Activated naive CD8-positive, alpha-beta T cell (primary cell): ENCODE results near the gene C1QTNF12.

ENCODE experiments used
- H3K27ac Mint-ChIP-seq: one replicate; pipeline ENCODE4 v1.8.0; 2021; ENCODE audit warnings: mixed read lengths
- H3K27me3 Mint-ChIP-seq: one replicate; pipeline ENCODE4 v1.8.0; 2021; ENCODE audit warnings: mixed read lengths
- H3K36me3 Mint-ChIP-seq: one replicate; pipeline ENCODE4 v1.8.0; 2021; ENCODE audit warnings: mixed read lengths
- H3K4me1 Mint-ChIP-seq: one replicate; pipeline ENCODE4 v1.8.0; 2021; ENCODE audit warnings: low read depth, mixed read lengths
- H3K4me3 Mint-ChIP-seq: one replicate; pipeline ENCODE4 v1.8.0; 2021; ENCODE audit warnings: mild to moderate bottlenecking, mixed read lengths
- H3K9me3 Mint-ChIP-seq: one replicate; pipeline ENCODE4 v1.8.0; 2021; ENCODE audit warnings: low read depth, mixed read lengths

Gene C1QTNF12

GRCh38 chr1:1242461-1243265, 3.9 kb downstream of the C1QTNF12 start:
- no peak overlapping the region for H3K27ac Mint-ChIP-seq
- no peaks in the 10 kb centered on the region for H3K27me3 Mint-ChIP-seq
- H3K4me1 Mint-ChIP-seq, result no peaks in the 10 kb centered on the region
- no peaks in the 10 kb centered on the region for H3K36me3 Mint-ChIP-seq
- no peaks in the 10 kb centered on the region for H3K9me3 Mint-ChIP-seq
- H3K4me3 Mint-ChIP-seq, result no peak overlapping the region

- Mint-ChIP-seq H3K27ac (no peak overlapping the region), H3K4me1 (no peaks in the 10 kb centered on the region), H3K9me3 (no peaks in the 10 kb centered on the region), H3K27me3 (no peaks in the 10 kb centered on the region), H3K36me3 (no peaks in the 10 kb centered on the region), H3K4me3 (no peak overlapping the region)
Measured at GRCh38 chr1:1241588-1242219, 4.8 kb downstream of the C1QTNF12 start.

- no peak overlapping the region for H3K4me3 Mint-ChIP-seq
- no peak overlapping the region for H3K27ac Mint-ChIP-seq
- no peaks in the 10 kb centered on the region for H3K4me1 Mint-ChIP-seq
- no peaks in the 10 kb centered on the region for H3K36me3 Mint-ChIP-seq
- H3K27me3 Mint-ChIP-seq, result no peaks in the 10 kb centered on the region
- no peaks in the 10 kb centered on the region for H3K9me3 Mint-ChIP-seq
Measured at GRCh38 chr1:1240822-1241587, 5.5 kb downstream of the C1QTNF12 start.

- Mint-ChIP-seq H3K27ac (no peak overlapping the region), H3K9me3 (no peaks in the 10 kb centered on the region), H3K4me3 (no peak overlapping the region), H3K36me3 (no peaks in the 10 kb centered on the region), H3K4me1 (no peaks in the 10 kb centered on the region), H3K27me3 (no peaks in the 10 kb centered on the region)
Measured at GRCh38 chr1:1240348-1240732, 6.2 kb downstream of the C1QTNF12 start.

GRCh38 chr1:1239614-1240347, 6.7 kb downstream of the C1QTNF12 start:
- H3K4me3 Mint-ChIP-seq, result no peak overlapping the region

GRCh38 chr1:1239227-1239613, 7.3 kb downstream of the C1QTNF12 start:
- Mint-ChIP-seq H3K4me3 (no peak overlapping the region), H3K4me1 (peaks cover 5% of the 10 kb centered on the region), H3K27me3 (no peaks in the 10 kb centered on the region), H3K27ac (no peak overlapping the region), H3K36me3 (no peaks in the 10 kb centered on the region), H3K9me3 (no peaks in the 10 kb centered on the region)

More at GRCh38 chr1:1239614-1240347, 6.7 kb downstream of the C1QTNF12 start:
- Mint-ChIP-seq H3K27ac (no peak overlapping the region), H3K36me3 (no peaks in the 10 kb centered on the region), H3K4me1 (no peaks in the 10 kb centered on the region), H3K9me3 (no peaks in the 10 kb centered on the region), H3K27me3 (no peaks in the 10 kb centered on the region)

GRCh38 chr1:1238702-1239178, 7.8 kb downstream of the C1QTNF12 start:
- Mint-ChIP-seq H3K9me3 (no peaks in the 10 kb centered on the region), H3K4me3 (no peak overlapping the region), H3K36me3 (no peaks in the 10 kb centered on the region), H3K4me1 (peaks cover 10% of the 10 kb centered on the region), H3K27ac (no peak overlapping the region), H3K27me3 (no peaks in the 10 kb centered on the region)

- H3K4me3 Mint-ChIP-seq, result no peak overlapping the region
- H3K9me3 Mint-ChIP-seq, result no peaks in the 10 kb centered on the region
- peaks cover 14% of the 10 kb centered on the region for H3K4me1 Mint-ChIP-seq
- H3K27me3 Mint-ChIP-seq, result no peaks in the 10 kb centered on the region
- no peak overlapping the region for H3K27ac Mint-ChIP-seq
- H3K36me3 Mint-ChIP-seq, result peaks cover 4% of the 10 kb centered on the region
Measured at GRCh38 chr1:1237874-1238701, 8.4 kb downstream of the C1QTNF12 start.

GRCh38 chr1:1236945-1237873, 9.3 kb downstream of the C1QTNF12 start:
- Mint-ChIP-seq H3K27me3 (no peaks in the 10 kb centered on the region), H3K36me3 (peaks cover 4% of the 10 kb centered on the region), H3K27ac (no peak overlapping the region), H3K4me3 (no peak overlapping the region), H3K4me1 (peaks cover 14% of the 10 kb centered on the region), H3K9me3 (no peaks in the 10 kb centered on the region)

- Mint-ChIP-seq H3K27me3 (no peaks in the 10 kb centered on the region), H3K4me3 (no peak overlapping the region), H3K4me1 (peaks cover 14% of the 10 kb centered on the region), H3K27ac (no peak overlapping the region), H3K36me3 (peaks cover 4% of the 10 kb centered on the region), H3K9me3 (no peaks in the 10 kb centered on the region)
Measured at GRCh38 chr1:1236176-1236763, 10.3 kb downstream of the C1QTNF12 start.

GRCh38 chr1:1235016-1235744, 11.3 kb downstream of the C1QTNF12 start:
- H3K27me3 Mint-ChIP-seq, result no peaks in the 10 kb centered on the region
- H3K36me3 Mint-ChIP-seq, result peaks cover 6% of the 10 kb centered on the region
- peak overlapping the region; percentile 27 for H3K4me3 Mint-ChIP-seq
- H3K4me1 Mint-ChIP-seq, result peaks cover 19% of the 10 kb centered on the region
- H3K9me3 Mint-ChIP-seq, result no peaks in the 10 kb centered on the region
- H3K27ac Mint-ChIP-seq, result no peak overlapping the region

GRCh38 chr1:1234180-1234808, 12.2 kb downstream of the C1QTNF12 start:
- Mint-ChIP-seq H3K4me3 (peak overlapping the region; percentile 90), H3K27me3 (no peaks in the 10 kb centered on the region), H3K27ac (peak overlapping the region; percentile 72)

More at GRCh38 chr1:1234180-1234808, 12.2 kb downstream of the C1QTNF12 start:
- H3K36me3 Mint-ChIP-seq, result peaks cover 6% of the 10 kb centered on the region
- no peaks in the 10 kb centered on the region for H3K9me3 Mint-ChIP-seq
- H3K4me1 Mint-ChIP-seq, result peaks cover 28% of the 10 kb centered on the region
